ENCODE data around the gene LYZL1.

DNA sequence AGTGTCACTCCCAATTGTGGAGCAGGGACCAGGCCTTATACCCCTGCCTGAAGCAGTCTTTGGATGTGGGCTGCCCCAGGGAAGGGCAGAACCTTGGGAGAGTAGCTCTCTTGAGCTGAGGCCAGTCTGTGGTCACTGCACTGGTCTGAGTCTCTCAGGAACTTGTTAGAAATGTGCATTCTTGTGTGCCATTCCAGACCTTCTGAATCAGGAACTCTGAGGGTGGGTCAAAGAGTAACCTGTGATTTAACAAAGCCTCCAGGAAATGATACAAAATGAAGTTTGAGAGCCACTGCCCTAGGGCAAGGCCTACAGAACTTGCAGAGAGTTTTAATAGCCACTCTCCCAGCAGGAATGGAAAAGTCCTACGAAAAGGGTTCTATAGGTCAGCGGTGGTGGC lies 68.1 kb downstream of the LYZL1 start:
- TF ChIP-seq, protein P1, sequence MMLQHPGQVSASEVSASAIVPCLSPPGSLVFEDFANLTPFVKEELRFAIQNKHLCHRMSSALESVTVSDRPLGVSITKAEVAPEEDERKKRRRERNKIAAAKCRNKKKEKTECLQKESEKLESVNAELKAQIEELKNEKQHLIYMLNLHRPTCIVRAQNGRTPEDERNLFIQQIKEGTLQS (IDR thresholded peaks at IDR 0.05; ENCODE audit: insufficient read depth, low read depth, low read length), result no peak
- TF ChIP-seq, protein P2, sequence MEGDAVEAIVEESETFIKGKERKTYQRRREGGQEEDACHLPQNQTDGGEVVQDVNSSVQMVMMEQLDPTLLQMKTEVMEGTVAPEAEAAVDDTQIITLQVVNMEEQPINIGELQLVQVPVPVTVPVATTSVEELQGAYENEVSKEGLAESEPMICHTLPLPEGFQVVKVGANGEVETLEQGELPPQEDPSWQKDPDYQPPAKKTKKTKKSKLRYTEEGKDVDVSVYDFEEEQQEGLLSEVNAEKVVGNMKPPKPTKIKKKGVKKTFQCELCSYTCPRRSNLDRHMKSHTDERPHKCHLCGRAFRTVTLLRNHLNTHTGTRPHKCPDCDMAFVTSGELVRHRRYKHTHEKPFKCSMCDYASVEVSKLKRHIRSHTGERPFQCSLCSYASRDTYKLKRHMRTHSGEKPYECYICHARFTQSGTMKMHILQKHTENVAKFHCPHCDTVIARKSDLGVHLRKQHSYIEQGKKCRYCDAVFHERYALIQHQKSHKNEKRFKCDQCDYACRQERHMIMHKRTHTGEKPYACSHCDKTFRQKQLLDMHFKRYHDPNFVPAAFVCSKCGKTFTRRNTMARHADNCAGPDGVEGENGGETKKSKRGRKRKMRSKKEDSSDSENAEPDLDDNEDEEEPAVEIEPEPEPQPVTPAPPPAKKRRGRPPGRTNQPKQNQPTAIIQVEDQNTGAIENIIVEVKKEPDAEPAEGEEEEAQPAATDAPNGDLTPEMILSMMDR (IDR thresholded peaks at IDR 0.05; ENCODE audit: control extremely low read depth in 1 of 3, insufficient read depth in 1 of 3, low read depth in 1 of 3, low read length in 3 of 3), result no peak

Measured in H1 (cell line).